Daoy (cell line): Measurements from ENCODE around the gene CDH20. TPM values are rescaled to one million over a fixed set of nuclear protein-coding genes. Genes with fewer than 3 reads are reported as not detected.

ENCODE experiments used
- DNase-seq: peaks from one replicate; pipeline ENCODE4 v3.0.0-alpha.2; 2015; ENCODE audit warnings: low read depth
- total RNA-seq: library from RNA; depleted of rRNA; stranded (reverse); fragments of >200 nt; shearing (Covaris generic); gene quantifications from 2 replicates; pipeline ENCODE4 v1.2.3, GENCODE V29; 2014

CDH20 gene
- total RNA-seq, 1 experiment from 2014 or later: not detected

- no peak for DNase-seq
Observed at GRCh38 chr18:61426492-61427053, 93.3 kb downstream of the CDH20 start.

GRCh38 chr18:61428266-61428665 is 95.0 kb downstream of the CDH20 start:
- no peak for DNase-seq

DNA sequence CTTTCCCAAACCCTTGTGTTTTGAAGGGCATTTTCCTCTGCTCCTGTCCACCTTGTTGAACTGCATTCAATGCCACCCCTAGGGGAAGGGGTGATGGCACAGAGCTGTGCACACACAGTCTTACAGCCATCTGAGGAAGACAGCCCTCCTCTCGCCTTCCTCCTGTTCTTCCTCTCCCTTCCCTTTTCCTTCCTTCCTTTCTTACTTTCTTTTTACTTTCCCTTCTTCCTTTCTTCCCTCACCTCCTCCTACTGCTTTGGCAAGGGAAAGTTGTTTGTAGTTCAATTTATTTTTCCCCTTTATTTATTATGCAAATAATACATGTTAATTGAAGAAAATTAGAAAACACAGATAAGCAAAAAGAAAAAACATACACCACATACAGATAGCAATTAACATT is 99.4 kb downstream of the CDH20 start:
- DNase-seq: no peak

DNA sequence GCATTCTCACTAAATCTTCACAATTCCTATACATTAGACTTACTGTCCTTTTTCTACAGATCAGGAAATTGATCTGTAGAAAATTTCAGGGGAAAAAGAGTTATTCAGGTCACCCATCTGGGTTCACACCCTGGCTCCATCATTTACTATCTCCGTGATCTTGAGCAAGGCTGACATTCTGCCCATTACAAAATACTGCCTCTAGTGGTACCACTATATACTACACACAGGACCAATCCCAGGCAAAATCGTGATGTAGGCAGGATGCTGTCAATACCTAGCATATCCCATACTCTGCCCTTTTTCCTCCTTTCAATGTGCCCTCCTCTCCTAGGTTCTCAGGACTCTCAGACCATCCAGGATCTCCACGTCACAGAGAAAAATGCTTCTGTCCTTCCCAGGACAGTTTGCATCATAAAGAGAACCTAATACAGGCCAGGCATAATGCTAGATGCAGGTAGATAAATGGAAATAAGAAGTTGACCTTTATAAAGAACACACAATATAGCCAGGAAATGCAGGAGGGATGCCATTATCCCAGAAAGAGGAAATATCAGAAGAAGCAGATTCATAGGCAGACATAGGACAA is 101.9 kb downstream of the CDH20 start:
- DNase-seq: peak; percentile 6

- DNase-seq: no peak
Observed at GRCh38 chr18:61443081-61443725, 110.0 kb downstream of the CDH20 start.

DNA sequence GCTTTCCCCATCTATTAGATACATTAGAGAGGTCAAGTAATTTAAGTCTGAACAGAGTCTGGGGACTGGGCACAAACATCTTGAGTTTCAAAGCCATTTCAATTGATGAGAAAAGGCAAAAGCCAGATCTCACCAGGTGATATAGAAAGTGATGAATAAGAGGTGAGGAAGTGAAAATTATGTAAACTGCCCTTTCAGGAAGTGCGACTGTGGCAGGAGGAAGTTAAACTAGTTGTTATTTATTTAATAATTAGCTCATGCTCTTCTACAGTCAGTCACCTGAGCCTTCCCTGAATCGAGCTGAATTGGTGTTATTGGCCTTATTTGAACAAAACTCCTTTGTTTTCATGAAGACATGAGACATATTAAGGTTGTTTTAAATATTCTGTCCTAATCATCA is 115.1 kb downstream of the CDH20 start:
- DNase-seq: no peak

DNA sequence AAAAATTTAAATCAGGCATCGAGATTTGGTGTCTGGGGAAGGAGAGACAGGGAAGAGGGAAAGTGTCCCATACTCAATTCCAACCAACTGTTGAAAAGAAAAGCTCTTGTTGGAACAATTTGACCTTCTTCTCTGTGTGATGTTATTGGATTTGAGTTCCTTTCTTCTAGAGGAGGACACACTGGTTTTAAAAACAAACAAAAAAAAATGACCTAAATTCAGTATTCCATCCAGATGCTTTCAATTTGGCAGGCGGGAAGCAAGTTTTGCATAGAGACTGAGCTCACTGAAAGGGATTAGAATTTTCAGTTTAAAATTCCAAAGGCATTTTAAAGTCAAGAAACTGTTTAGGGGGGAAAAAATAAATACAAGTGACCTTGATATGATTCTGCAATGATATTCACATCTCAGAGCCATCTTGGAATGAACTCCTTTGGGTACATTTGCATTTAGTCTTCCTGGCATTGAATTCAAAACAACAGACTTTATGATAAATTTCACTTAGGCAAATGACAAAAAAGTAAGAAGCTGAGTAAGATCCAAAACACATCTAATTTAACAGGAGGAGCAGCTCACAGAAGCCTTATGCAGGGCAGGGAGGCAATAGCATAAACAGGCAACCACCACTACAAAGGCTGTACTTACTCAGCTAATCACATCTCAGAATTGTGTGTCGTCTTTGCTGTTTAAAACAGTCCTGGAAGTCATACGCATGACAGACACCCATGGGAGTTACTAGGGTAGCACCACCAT is 126.8 kb downstream of the CDH20 start:
- no peak for DNase-seq

GRCh38 chr18:61464551-61465142 is 131.4 kb downstream of the CDH20 start:
- peak; percentile 23 for DNase-seq

- no peak for DNase-seq
Observed at GRCh38 chr18:61466736-61467135, 133.5 kb downstream of the CDH20 start.

- DNase-seq: no peak
Observed at GRCh38 chr18:61470031-61470674, 136.9 kb downstream of the CDH20 start.

- DNase-seq: no peak
Observed at GRCh38 chr18:61471541-61471940, 138.3 kb downstream of the CDH20 start.

GRCh38 chr18:61471942-61472341 is 138.7 kb downstream of the CDH20 start:
- no peak for DNase-seq

- DNase-seq: no peak
Observed at GRCh38 chr18:61474341-61474740, 141.1 kb downstream of the CDH20 start.

DNA sequence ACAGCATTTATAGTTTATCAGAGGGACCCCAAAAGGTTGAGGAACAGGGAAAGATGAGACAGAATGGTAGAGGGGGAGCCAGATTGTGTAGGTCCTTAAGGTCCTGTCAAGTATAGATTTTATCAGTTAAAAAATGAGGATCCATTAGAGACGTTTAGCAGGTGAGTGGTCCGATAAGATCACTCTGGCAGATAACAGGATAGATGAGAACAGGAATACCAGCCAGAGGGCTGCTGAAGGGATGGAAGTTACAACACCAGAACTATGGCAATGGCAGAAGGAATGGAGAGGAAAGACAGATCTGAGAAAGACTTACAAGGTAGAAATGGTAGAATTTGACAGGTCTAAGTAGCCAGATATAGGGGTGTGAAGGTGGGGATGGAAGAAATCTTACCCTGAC is 141.7 kb downstream of the CDH20 start:
- no peak for DNase-seq

- DNase-seq: peak; percentile 29
Observed at GRCh38 chr18:61475931-61476330, 142.7 kb downstream of the CDH20 start.

GRCh38 chr18:61489334-61489733 is 156.1 kb downstream of the CDH20 start:
- no peak for DNase-seq

DNA sequence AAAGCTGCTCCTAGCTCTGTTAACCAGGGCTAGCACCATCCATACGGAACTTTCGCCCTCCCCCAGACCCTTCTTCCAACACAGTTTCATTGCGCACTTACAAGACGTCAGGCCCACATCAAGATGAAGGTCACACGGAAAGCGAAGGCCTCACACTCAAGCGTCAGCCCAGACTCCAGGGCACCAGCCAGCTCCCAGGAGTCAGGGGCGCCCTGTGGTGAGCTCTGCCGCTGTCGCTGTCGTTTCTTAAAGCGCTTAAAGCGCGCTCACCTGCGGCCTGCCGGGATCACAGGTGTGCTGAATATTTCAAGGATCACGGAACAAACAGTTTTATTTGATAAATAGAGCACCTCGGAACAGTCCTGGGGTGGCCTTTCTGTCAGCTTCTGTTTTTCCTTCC is 163.1 kb downstream of the CDH20 start:
- no peak for DNase-seq

DNA sequence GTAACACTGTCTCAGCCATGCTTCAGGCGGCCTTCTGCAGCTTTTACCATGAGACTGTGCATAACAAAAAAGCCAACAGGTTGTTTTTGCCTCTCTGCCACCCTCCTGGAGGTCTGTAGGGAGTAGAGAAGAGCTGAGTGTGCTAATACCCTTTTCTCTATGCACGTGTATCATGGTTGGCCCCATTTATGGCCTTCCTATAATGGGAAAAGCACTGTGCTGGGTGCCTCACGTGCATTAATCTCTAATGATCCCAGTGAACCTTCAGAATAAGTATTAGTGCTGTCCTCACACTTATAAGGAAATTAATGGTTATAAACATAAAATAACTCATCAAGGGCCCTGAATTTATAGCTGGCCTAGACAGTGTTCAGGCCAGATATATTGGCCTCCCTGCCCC is 164.2 kb downstream of the CDH20 start:
- DNase-seq: no peak

- peak; percentile 33 for DNase-seq
Observed at GRCh38 chr18:61502472-61502871, 169.2 kb downstream of the CDH20 start.

DNA sequence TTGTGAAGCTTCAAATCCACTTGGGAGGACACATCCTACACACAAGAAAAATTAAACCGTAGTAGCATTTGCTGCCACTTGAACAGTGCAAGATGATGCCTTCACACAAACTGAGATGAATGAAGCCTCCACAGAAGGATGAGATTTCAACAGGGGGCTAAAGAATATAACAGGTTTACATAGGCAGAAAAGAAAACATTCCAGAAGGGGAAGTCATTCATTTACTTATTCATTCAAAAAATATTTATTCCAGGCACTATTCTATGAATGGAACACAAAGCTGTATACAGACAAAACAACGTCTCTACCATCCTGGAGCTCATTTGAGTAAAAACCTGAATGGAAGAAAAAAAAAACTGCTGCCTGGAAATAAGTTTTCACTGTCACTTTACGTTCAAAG is 170.5 kb downstream of the CDH20 start:
- no peak for DNase-seq

GRCh38 chr18:61528961-61529360 is 195.7 kb downstream of the CDH20 start:
- DNase-seq: peak; percentile 28

GRCh38 chr18:61530681-61531080 is 197.5 kb downstream of the CDH20 start:
- DNase-seq: no peak
